OCI-LY1 (cell line): ENCODE data around the gene ITPK1.

Experiments used
- CTCF ChIP-seq: fragments of 200-600 bp; sonication (generic), shearing (Covaris generic); IDR thresholded peaks from 2 replicates; pipeline ENCODE4 v1.5.1; 2017; ENCODE audit warnings: mild to moderate bottlenecking, antibody characterized with exemption, low read length, moderate library complexity, mixed read lengths
- EZH2 ChIP-seq: fragments of 200-600 bp; sonication (generic), shearing (Covaris generic); IDR thresholded peaks from 2 replicates; pipeline ENCODE4 v1.8.0; 2017; ENCODE audit warnings: borderline replicate concordance, mixed run types, mild to moderate bottlenecking, antibody characterized with exemption, low read length, moderate library complexity, mixed read lengths

GRCh38 chr14:92932448-92933395, 183.0 kb downstream of the ITPK1 start:
- TF ChIP-seq EZH2: no peak
- no peak for TF ChIP-seq CTCF
